ENCODE results near the gene PLXNB3.

- TF ChIP-seq POLR2AphosphoS5 (IDR thresholded peaks at IDR 0.05) (no peak), CTCF (IDR thresholded peaks at IDR 0.05 in 8 of 11, conservative IDR thresholded peaks at IDR 0.05 in 3 of 11) (no peak)
Observed at GRCh38 chrX:153792368-153792767, 28.3 kb downstream of the PLXNB3 start.

Data from spleen (tissue), 7 donors.